Endothelial cell of umbilical vein (primary cell): ENCODE data around the gene JAKMIP1.

Experiments
- CTCF ChIP-seq, 2 donors: IDR thresholded peaks; 1 replicate in 1 of 2; 2 replicates in 1 of 2; pipeline ENCODE4 v1.5.1; 2011; ENCODE audit warnings: low read length in 2 of 2, mild to moderate bottlenecking in 2 of 2, moderate library complexity in 2 of 2, control low read depth in 1 of 2, inconsistent platforms in 1 of 2, low read depth in 1 of 2; ENCODE audit not compliant: insufficient read depth in 1 of 2; ENCODE audit errors: extremely low read depth in 1 of 2
- POLR2A ChIP-seq: IDR thresholded peaks from 2 replicates; pipeline ENCODE4 v1.6.1; 2012; ENCODE audit warnings: low read depth, mild to moderate bottlenecking, control low read depth, low read length

- no peak for TF ChIP-seq CTCF (IDR thresholded peaks at IDR 0.05; ENCODE audit: extremely low read depth in 1 of 2, insufficient read depth in 1 of 2, low read depth in 1 of 2, low read length in 2 of 2)
- TF ChIP-seq POLR2A = no peak
Measured at GRCh38 chr4:6031846-6032245, 168.5 kb downstream of the JAKMIP1 start.
